IMR-90 (cell line): ENCODE results near the gene TAF8. TPM values are rescaled to one million over a fixed set of nuclear protein-coding genes. Genes with fewer than 3 reads are reported as not detected.

Experiments
- ATAC-seq: fragments of 200-7000 bp; cut with Tn5 transposase; 2 replicates; pipeline ENCODE4 v1.9.1; 2020; ENCODE audit warnings: low read depth, mild to moderate bottlenecking, moderate library complexity
- BruUV-seq: library from RNA; stranded (reverse); fragments of 400-500 nt; replicated peaks from 2 replicates; lab custom pipeline; 2021; lab: Mats Ljungman, UMichigan
- CTCF ChIA-PET: fragments of 300-600 bp; formaldehyde crosslinking; extraction: SDS; loops from one replicate; lab custom pipeline; 2021; ENCODE audit warnings: antibody characterized with exemption; lab: Yijun Ruan, JAX
- POLR2A ChIA-PET: fragments of 300-600 bp; sonication (Branson Sonifier 250); formaldehyde crosslinking; loops from one replicate; lab custom pipeline; 2022; ENCODE audit warnings: antibody characterized with exemption; ENCODE audit not compliant: unreplicated experiment; lab: Charles Lee
- DNase-seq: peaks from one replicate; pipeline ENCODE4 v3.0.0; 2013
- H2AFZ ChIP-seq: replicated peaks from 2 replicates; pipeline ENCODE3; 2013; ENCODE audit warnings: low read length, mild to moderate bottlenecking; ENCODE audit not compliant: poor library complexity
- H2AK5ac ChIP-seq: 2 replicates; pipeline ENCODE4 v1.6.1; 2013; ENCODE audit warnings: low read depth, low read length, inconsistent platforms
- H2AK9ac ChIP-seq: replicated peaks from 2 replicates; pipeline ENCODE3; 2013; ENCODE audit warnings: mild to moderate bottlenecking, low read depth, low read length, moderate library complexity; ENCODE audit not compliant: poor library complexity
- H2BK120ac ChIP-seq: 2 replicates; pipeline ENCODE4 v1.6.1; 2013; ENCODE audit warnings: low read depth, low read length, inconsistent platforms
- H2BK15ac ChIP-seq: 3 replicates; pipeline ENCODE4 v1.6.1; 2013; ENCODE audit warnings: low read depth, low read length, inconsistent platforms
- H2BK20ac ChIP-seq: 2 replicates; pipeline ENCODE4 v1.6.1; 2013; ENCODE audit warnings: low read depth, mild to moderate bottlenecking, inconsistent platforms, low read length, moderate library complexity
- H2BK5ac ChIP-seq: 2 replicates; pipeline ENCODE4 v1.6.1; 2013; ENCODE audit warnings: mild to moderate bottlenecking, low read depth, low read length, inconsistent platforms; ENCODE audit not compliant: poor library complexity, severe bottlenecking
- H3K14ac ChIP-seq: replicated peaks from 2 replicates; pipeline ENCODE4 v1.6.1; 2013; ENCODE audit warnings: low read depth, low read length, inconsistent platforms
- H3K18ac ChIP-seq: 2 replicates; pipeline ENCODE4 v1.6.1; 2013; ENCODE audit warnings: low read depth, low read length, control low read depth
- H3K23ac ChIP-seq: 2 replicates; pipeline ENCODE4 v1.6.1; 2013; ENCODE audit warnings: low read depth, low read length, inconsistent platforms
- H3K27ac ChIP-seq: 2 replicates; pipeline ENCODE4 v1.5.1; 2013; ENCODE audit warnings: mild to moderate bottlenecking, control low read depth, low read length; ENCODE audit not compliant: insufficient read depth
- H3K27me3 ChIP-seq: 2 replicates; pipeline ENCODE4 v1.6.1; 2013; ENCODE audit warnings: low read length; ENCODE audit not compliant: control insufficient read depth, insufficient read depth
- H3K36me3 ChIP-seq: 2 replicates; pipeline ENCODE4 v1.6.1; 2013; ENCODE audit warnings: low read length, mixed read lengths; ENCODE audit not compliant: control insufficient read depth, insufficient read depth
- H3K4ac ChIP-seq: 2 replicates; pipeline ENCODE4 v1.6.1; 2013; ENCODE audit warnings: low read depth, low read length, inconsistent platforms
- H3K4me1 ChIP-seq: 2 replicates; pipeline ENCODE4 v1.6.1; 2013; ENCODE audit warnings: low read length, mixed read lengths; ENCODE audit not compliant: control insufficient read depth, insufficient read depth
- H3K4me2 ChIP-seq: 2 replicates; pipeline ENCODE4 v1.6.1; 2013; ENCODE audit warnings: low read depth, mild to moderate bottlenecking, control low read depth, low read length, moderate library complexity
- H3K4me3 ChIP-seq: 2 replicates; pipeline ENCODE4 v1.5.1; 2013; ENCODE audit warnings: low read depth, mild to moderate bottlenecking, control low read depth, low read length, moderate library complexity; ENCODE audit not compliant: insufficient read depth
- H3K56ac ChIP-seq: 2 replicates; pipeline ENCODE4 v1.6.1; 2013; ENCODE audit warnings: low read length, inconsistent platforms; ENCODE audit not compliant: insufficient read depth; ENCODE audit errors: extremely low read depth
- H3K79me1 ChIP-seq, 2 experiments: 2 replicates each; pipeline ENCODE4 v1.6.1; 2013; ENCODE audit warnings: low read length in 2 of 2, inconsistent platforms in 1 of 2, low read depth in 1 of 2
- H3K9ac ChIP-seq: 2 replicates; pipeline ENCODE4 v1.6.1; 2013; ENCODE audit warnings: low read depth, low read length, control low read depth
- H3K9me1 ChIP-seq: 2 replicates; pipeline ENCODE4 v1.6.1; 2013; ENCODE audit warnings: low read length, inconsistent platforms; ENCODE audit not compliant: insufficient read depth
- H3K9me3 ChIP-seq: 2 replicates; pipeline ENCODE4 v1.6.1; 2013; ENCODE audit warnings: low read length; ENCODE audit not compliant: control insufficient read depth, insufficient read depth
- H4K20me1 ChIP-seq: 2 replicates; pipeline ENCODE4 v1.6.1; 2013; ENCODE audit warnings: low read length, inconsistent platforms; ENCODE audit not compliant: insufficient read depth
- H4K5ac ChIP-seq: 2 replicates; pipeline ENCODE4 v1.6.1; 2013; ENCODE audit warnings: mild to moderate bottlenecking, low read depth, low read length, control low read depth
- H4K8ac ChIP-seq, 2 experiments: 2 replicates each; pipeline ENCODE4 v1.6.1; 2013; ENCODE audit warnings: low read depth in 2 of 2, low read length in 2 of 2, control low read depth in 1 of 2, inconsistent platforms in 1 of 2
- H4K91ac ChIP-seq: 2 replicates; pipeline ENCODE4 v1.6.1; 2013; ENCODE audit warnings: low read depth, low read length, inconsistent platforms; ENCODE audit not compliant: insufficient read depth
- BHLHE40 ChIP-seq: fragments of 150-350 bp; IDR thresholded peaks from 2 replicates; pipeline ENCODE4 v1.6.1; 2016; ENCODE audit warnings: mild to moderate bottlenecking, low read depth, low read length
- MAFK ChIP-seq: IDR thresholded peaks from 2 replicates; pipeline ENCODE4 v1.6.1; 2012; ENCODE audit warnings: low read depth, low read length, improper control_type of control experiment
- USF2 ChIP-seq: fragments of 150-350 bp; IDR thresholded peaks from 2 replicates; pipeline ENCODE4 v1.6.1; 2017; ENCODE audit warnings: mild to moderate bottlenecking, antibody characterized with exemption, low read length, low read depth
- WGBS, 2 experiments: methylation state at CpG; one replicate each; pipeline versions ENCODE4 v1.1.5 to v1.1.7; 2013; ENCODE audit warnings: missing lambda C conversion rate in 2 of 2; ENCODE audit not compliant: insufficient read length in 1 of 2; ENCODE audit errors: extremely low coverage in 2 of 2; 5-methylcytosine and 5-hydroxymethylcytosine counted together
- dilution Hi-C: fragments of 300-500 bp; cut with HindIII; formaldehyde crosslinking; loops from one replicate; pipeline ENCODE4 v1.14.3; 2018; ENCODE audit warnings: low sequenced_read_pairs; ENCODE audit not compliant: unreplicated experiment
- in situ Hi-C: fragments of 300-500 bp; cut with MboI; formaldehyde crosslinking; loops from 3 replicates; pipeline ENCODE4 v1.14.3; 2019; ENCODE audit warnings: low sequenced_read_pairs, inconsistent platforms, mixed read lengths
- intact Hi-C: fragments of 100-400 bp; cut with micrococcal nuclease; formaldehyde crosslinking; loops from 2 replicates; pipeline ENCODE4 v1.10.0; 2022
- polyA plus RNA-seq, 3 experiments: library from polyadenylated mRNA; depleted of rRNA; stranded (reverse); fragments of >200 nt; gene quantifications; 2 replicates each; pipeline ENCODE4 v1.2.3, GENCODE V29; 2012; ENCODE audit warnings: low replicate concordance in 1 of 3
- total RNA-seq: library from RNA; depleted of rRNA; stranded (reverse); fragments of >200 nt; gene quantifications from 2 replicates; pipeline ENCODE4 v1.2.3, GENCODE V29; 2012

The TAF8 gene
- total and polyA plus RNA-seq, 2 of the 4 experiments (the other 2 are of a cell fraction) = 14.3 to 22.8 TPM

DNA sequence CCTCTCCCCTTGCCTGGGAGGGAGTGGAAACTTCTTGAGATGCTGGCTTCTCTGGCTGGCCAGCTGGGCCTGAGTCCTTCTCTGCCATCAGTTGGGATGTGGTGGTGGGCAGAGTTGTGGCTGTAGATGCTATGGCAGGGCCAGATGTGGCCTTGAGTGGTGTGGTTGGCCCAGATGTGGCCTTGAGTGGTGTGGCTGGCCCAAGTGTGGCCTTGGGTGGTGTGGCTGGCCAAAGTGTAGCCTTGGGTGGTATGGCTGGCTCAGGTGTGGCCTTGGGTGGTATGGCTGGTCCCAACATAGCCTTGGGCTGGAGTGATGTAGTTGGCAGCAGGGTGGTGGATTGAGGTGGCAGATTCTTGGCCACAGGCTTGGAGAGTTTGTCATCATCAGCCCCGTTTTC, 55.4 kb downstream of the TAF8 start:
- Histone ChIP-seq H3K27ac (no peak overlapping the region), H2AK5ac (no peak overlapping the region), H2BK5ac (no peak overlapping the region), H3K4me3 (no peak overlapping the region), H4K8ac (no peak overlapping the region), H3K27me3 (no peaks in the 10 kb centered on the region), H3K56ac (no peak overlapping the region), H3K18ac (no peak overlapping the region), H3K4ac (no peak overlapping the region), H4K91ac (no peak overlapping the region), H3K23ac (no peak overlapping the region), H3K79me1 (0 out of 4 replicates have a peak, but pooled peaks cover 0 to 4% of the 10 kb centered on the region in 2 experiments), H4K20me1 (no peaks in the 10 kb centered on the region), H3K9me1 (peaks cover 12% of the 10 kb centered on the region; the same call in 1 of the 2 replicates), H2BK20ac (no peak overlapping the region), H3K9me3 (no peaks in the 10 kb centered on the region), H2AFZ (no peak overlapping the region), H3K14ac (no peak overlapping the region), H3K4me2 (no peak overlapping the region), H3K4me1 (peaks cover 7% of the 10 kb centered on the region), H3K36me3 (no peaks in the 10 kb centered on the region; the same call in none of the 2 replicates), H2AK9ac (no peak overlapping the region), H4K5ac (no peak overlapping the region), H2BK120ac (no peak overlapping the region), H2BK15ac (no peak overlapping the region), H3K9ac (no peak overlapping the region)
- no CpG with 5 or more reads among the region's 1 CpG for WGBS, 2 experiments
- ATAC-seq (no peak), DNase-seq (no peak)
- BruUV-seq = no TSS peak
- in situ Hi-C loops (no loop called here), dilution Hi-C loops (no loop called here), intact Hi-C loops (no loop called here)
- ChIA-PET POLR2A (no interaction called here), CTCF (no interaction called here)
- TF ChIP-seq MAFK = no peak
- TF ChIP-seq USF2 = no peak
- no peak for TF ChIP-seq BHLHE40
